NCI-H187 treated with DMSO at 0.1 percent for 48 hours (cell line): Measurements from ENCODE around the gene CBX8.

ENCODE experiments used
- DNase-seq: peaks from one replicate; lab custom pipeline; 2025; lab: John Stamatoyannopoulos, UW

The CBX8 gene

GRCh38 chr17:79835470-79835899 lies 38.6 kb upstream of the CBX8 start:
- DNase-seq, result no peak

- no peak for DNase-seq
These were observed 37.9 kb upstream of the CBX8 start for GRCh38 chr17:79834565-79835469.

GRCh38 chr17:79833744-79834564 lies 37.1 kb upstream of the CBX8 start:
- no peak for DNase-seq

GRCh38 chr17:79833110-79833450 lies 36.2 kb upstream of the CBX8 start:
- no peak for DNase-seq

GRCh38 chr17:79832218-79833109 lies 35.6 kb upstream of the CBX8 start:
- DNase-seq, result no peak

- no peak for DNase-seq
These were observed 34.7 kb upstream of the CBX8 start for GRCh38 chr17:79831265-79832217.

GRCh38 chr17:79830763-79831264 lies 33.9 kb upstream of the CBX8 start:
- no peak for DNase-seq

GRCh38 chr17:79830303-79830702 lies 33.4 kb upstream of the CBX8 start:
- no peak for DNase-seq

GRCh38 chr17:79829457-79829856 lies 32.6 kb upstream of the CBX8 start:
- no peak for DNase-seq

GRCh38 chr17:79829004-79829403 lies 32.1 kb upstream of the CBX8 start:
- DNase-seq, result no peak

GRCh38 chr17:79826841-79827578 lies 30.1 kb upstream of the CBX8 start:
- DNase-seq, result no peak

- DNase-seq, result no peak
These were observed 29.4 kb upstream of the CBX8 start for GRCh38 chr17:79826204-79826680.

- no peak for DNase-seq
These were observed 28.7 kb upstream of the CBX8 start for GRCh38 chr17:79825580-79825921.

GRCh38 chr17:79824893-79825579 lies 28.2 kb upstream of the CBX8 start:
- DNase-seq, result no peak

- no peak for DNase-seq
These were observed 27.4 kb upstream of the CBX8 start for GRCh38 chr17:79824234-79824633.

- DNase-seq, result no peak
These were observed 25.8 kb upstream of the CBX8 start for GRCh38 chr17:79822583-79823124.

- no peak for DNase-seq
These were observed 24.6 kb upstream of the CBX8 start for GRCh38 chr17:79821331-79822095.

- no peak for DNase-seq
These were observed 24.1 kb upstream of the CBX8 start for GRCh38 chr17:79820959-79821330.
